HepG2 (cell line): ENCODE data around the gene FNDC8. TPM values are rescaled to one million over a fixed set of nuclear protein-coding genes. Genes with fewer than 3 reads are reported as not detected.

ENCODE experiments used
- AHDC1 ChIP-seq: sonication (generic); formaldehyde crosslinking; IDR thresholded peaks from 2 replicates; pipeline ENCODE4 v1.5.1; 2020; ENCODE audit warnings: mild to moderate bottlenecking, missing genetic modification reagents, borderline replicate concordance
- AHR ChIP-seq: IDR thresholded peaks from 2 replicates; pipeline ENCODE4 v1.6.1; 2018; ENCODE audit warnings: missing genetic modification reagents, missing compliant biosample characterization
- CSRNP1 ChIP-seq: sonication (generic); formaldehyde crosslinking; IDR thresholded peaks from 2 replicates; pipeline ENCODE4 v1.8.1; 2023; ENCODE audit warnings: mild to moderate bottlenecking, missing genetic modification reagents
- KLF12 ChIP-seq: sonication (generic); formaldehyde crosslinking; IDR thresholded peaks from 2 replicates; pipeline ENCODE4 v1.4.0; 2020; ENCODE audit warnings: missing genetic modification reagents, borderline replicate concordance
- MAZ ChIP-seq, 2 experiments: sonication (generic) in 1 of 2; formaldehyde crosslinking in 1 of 2; IDR thresholded peaks; 2 replicates each; pipeline versions ENCODE4 v1.5.0 to v1.6.1; 2012 to 2020; ENCODE audit warnings: low read depth in 2 of 2, mild to moderate bottlenecking in 2 of 2, borderline replicate concordance in 1 of 2, improper control_type of control experiment in 1 of 2, low read length in 1 of 2, missing genetic modification reagents in 1 of 2, moderate library complexity in 1 of 2
- MBD4 ChIP-seq: IDR thresholded peaks from 2 replicates; pipeline ENCODE4 v1.6.1; 2012; ENCODE audit warnings: low read length, inconsistent platforms, borderline replicate concordance
- MTA3 ChIP-seq: sonication (generic); formaldehyde crosslinking; IDR thresholded peaks from 2 replicates; pipeline ENCODE4 v1.4.0; 2020; ENCODE audit warnings: missing genetic modification reagents
- PHF21A ChIP-seq: sonication (generic); formaldehyde crosslinking; IDR thresholded peaks from 2 replicates; pipeline ENCODE4 v1.5.0; 2020; ENCODE audit warnings: mild to moderate bottlenecking, missing genetic modification reagents
- RFX1 ChIP-seq: fragments of 450-650 bp; IDR thresholded peaks from 2 replicates; pipeline ENCODE4 v1.6.1; 2017
- TAF1 ChIP-seq: sonication (generic); formaldehyde crosslinking; IDR thresholded peaks from 2 replicates; pipeline ENCODE4 v1.4.0; 2020; ENCODE audit warnings: missing genetic modification reagents
- ZBTB42 ChIP-seq: sonication (generic); formaldehyde crosslinking; IDR thresholded peaks from 2 replicates; pipeline ENCODE4 v1.5.0; 2020; ENCODE audit warnings: mild to moderate bottlenecking, missing genetic modification reagents
- ZFP36L2 ChIP-seq: sonication (generic); formaldehyde crosslinking; IDR thresholded peaks from 2 replicates; pipeline ENCODE4 v1.4.0; 2020; ENCODE audit warnings: missing genetic modification reagents
- ZHX1 ChIP-seq: sonication (generic); formaldehyde crosslinking; IDR thresholded peaks from 2 replicates; pipeline ENCODE4 v1.8.1; 2022; ENCODE audit warnings: low read depth, mild to moderate bottlenecking, missing genetic modification reagents
- ZNF101 ChIP-seq: sonication (generic); formaldehyde crosslinking; IDR thresholded peaks from 2 replicates; pipeline ENCODE4 v1.4.0; 2020; ENCODE audit warnings: mild to moderate bottlenecking, low read depth, missing genetic modification reagents, borderline replicate concordance
- ZNF296 ChIP-seq: sonication (generic); formaldehyde crosslinking; conservative IDR thresholded peaks from 2 replicates; pipeline ENCODE4 v1.5.0; 2020; ENCODE audit warnings: mild to moderate bottlenecking, missing genetic modification reagents
- ZNF468 ChIP-seq: sonication (generic); formaldehyde crosslinking; IDR thresholded peaks from 2 replicates; pipeline ENCODE4 v1.8.0; 2022; ENCODE audit warnings: mild to moderate bottlenecking, moderate library complexity, missing genetic modification reagents
- ZNF552 ChIP-seq: sonication (generic); formaldehyde crosslinking; IDR thresholded peaks from 2 replicates; pipeline ENCODE4 v1.9.0; 2022; ENCODE audit warnings: missing genetic modification reagents, mild to moderate bottlenecking, borderline replicate concordance
- ZNF713 ChIP-seq: sonication (generic); formaldehyde crosslinking; IDR thresholded peaks from 2 replicates; pipeline ENCODE4 v1.4.0; 2020; ENCODE audit warnings: mild to moderate bottlenecking, missing genetic modification reagents
- ZNF747 ChIP-seq: sonication (generic); formaldehyde crosslinking; IDR thresholded peaks from 2 replicates; pipeline ENCODE4 v1.8.1; 2023; ENCODE audit warnings: missing genetic modification reagents, mild to moderate bottlenecking, borderline replicate concordance
- polyA plus RNA-seq, 8 experiments: library from polyadenylated mRNA; depleted of rRNA in 3 of 8; stranded (reverse) in 7 of 8; unstranded in 1 of 8; fragments of >200 nt; fragmentation: Illumina TruSeq in 4 of 8; extraction: Trizol in 4 of 8; gene quantifications; 2 replicates each; pipeline versions ENCODE4 v1.2.1 to v1.2.3, GENCODE V29; 2011 to 2016; ENCODE audit warnings: low read depth in 4 of 8, missing spikeins in 1 of 8, mixed read lengths in 1 of 8; ENCODE audit not compliant: insufficient read depth in 1 of 8
- total RNA-seq, 5 experiments: library from RNA; depleted of rRNA; stranded (reverse); fragments of >200 nt; fragmentation: Illumina TruSeq; extraction: Trizol; gene quantifications; 2 replicates each; pipeline ENCODE4 v1.2.3, GENCODE V29; 2016; ENCODE audit warnings: low read depth in 1 of 5

Gene FNDC8
- total and polyA plus RNA-seq, 2 of the 13 experiments (the other 11 are each of a cell fraction or from before 2014, with no cell fraction given), result not detected

- TF ChIP-seq AHDC1 (CRISPR knock-in tag) (no peak), PHF21A (CRISPR knock-in tag) (no peak), ZHX1 (CRISPR knock-in tag) (no peak), TAF1 (peak; percentile 16; the same call in 1 of the 2 replicates), ZNF101 (CRISPR knock-in tag) (no peak), ZNF552 (CRISPR knock-in tag) (no peak), ZBTB42 (CRISPR knock-in tag) (0 out of 2 replicates have a peak, but pooled peaks have one; percentile 37), ZNF713 (no peak), RFX1 (no peak), ZNF747 (CRISPR knock-in tag) (no peak), AHR (CRISPR knock-in tag) (no peak), ZNF468 (CRISPR knock-in tag) (no peak), ZFP36L2 (CRISPR knock-in tag) (no peak), CSRNP1 (CRISPR knock-in tag) (0 out of 2 replicates have a peak, but pooled peaks have one; percentile 18), MBD4 (no peak), MTA3 (CRISPR knock-in tag) (no peak), KLF12 (no peak), MAZ (IDR thresholded peaks at IDR 0.05; ENCODE audit: borderline replicate concordance, low read depth, low read length) (no peak), MAZ (CRISPR knock-in tag; IDR thresholded peaks at IDR 0.05; ENCODE audit: low read depth) (no peak), ZNF296 (CRISPR knock-in tag) (no peak)
Measured at GRCh38 chr17:35088356-35088880, 33.0 kb upstream of the FNDC8 start (continued).
